NCI-H146 (cell line): ENCODE measurements around the gene NOTCH3.

ENCODE experiments used
- DNase-seq: peaks from one replicate; lab custom pipeline; 2025; lab: John Stamatoyannopoulos, UW

NOTCH3 gene

DNA sequence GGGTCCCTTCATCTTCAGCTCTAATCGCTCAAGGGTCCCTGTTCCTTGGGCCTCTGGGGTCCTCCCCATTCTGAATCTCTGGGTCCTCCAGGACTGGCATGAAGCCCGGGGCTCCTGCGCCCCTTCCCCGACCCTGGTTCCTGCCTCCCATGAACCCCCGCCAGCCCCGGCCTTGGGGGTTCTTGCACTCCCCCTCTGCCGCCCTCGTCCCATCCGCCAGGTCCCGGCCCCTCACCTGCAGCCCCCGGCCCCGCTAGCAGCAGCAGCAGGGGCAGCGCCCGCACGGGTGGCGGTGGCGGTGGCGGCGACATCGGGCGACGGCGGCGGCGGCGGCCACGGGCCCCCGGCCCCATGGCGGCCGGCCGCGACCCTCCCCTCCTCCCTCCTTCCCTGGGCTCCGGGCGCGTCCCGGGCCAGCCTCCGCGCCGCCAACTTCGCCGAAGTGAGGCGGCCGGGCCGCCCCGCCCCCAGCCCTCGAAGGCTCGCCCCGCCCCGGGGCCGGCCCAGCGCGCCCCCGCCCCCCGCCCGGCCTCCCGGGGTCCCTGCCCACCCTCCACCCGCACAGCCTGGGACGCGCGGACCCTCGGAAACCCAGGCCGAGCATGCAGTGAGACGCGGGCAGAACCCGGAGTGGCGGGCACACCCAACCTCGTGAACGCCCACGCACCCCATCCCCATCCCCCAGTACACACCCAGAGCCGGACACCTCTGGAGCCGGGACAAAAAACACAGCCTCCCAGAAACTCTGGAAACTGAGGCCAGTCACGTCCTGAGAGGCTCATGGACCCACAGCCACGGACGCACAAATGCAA, at the start of gene NOTCH3:
TSS of gene NOTCH3 (minus strand) at position 443 of the 812 bp plus-strand sequence. CDS start at position 353, 90 bp downstream.
- no peak for DNase-seq

DNA sequence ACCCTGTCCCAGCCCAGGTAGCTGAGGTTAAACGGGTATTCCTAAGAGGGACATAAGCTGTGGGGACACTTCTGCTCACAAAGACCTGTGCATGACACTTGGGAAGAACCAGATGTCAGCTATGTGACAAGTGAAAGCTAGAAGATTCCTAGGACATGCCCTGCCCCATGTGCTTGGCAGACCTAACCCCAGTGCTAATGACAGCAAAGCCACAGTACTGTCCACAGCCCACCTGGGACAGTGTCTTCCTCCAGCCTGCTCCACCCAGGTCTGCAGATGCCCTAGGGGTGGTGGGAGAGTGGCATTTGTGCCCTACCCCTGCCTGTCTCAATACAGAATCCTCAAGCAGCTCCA, 49.8 kb upstream of the NOTCH3 start:
- DNase-seq: no peak

GRCh38 chr19:15249972-15250639, 49.3 kb upstream of the NOTCH3 start:
- DNase-seq: no peak

DNA sequence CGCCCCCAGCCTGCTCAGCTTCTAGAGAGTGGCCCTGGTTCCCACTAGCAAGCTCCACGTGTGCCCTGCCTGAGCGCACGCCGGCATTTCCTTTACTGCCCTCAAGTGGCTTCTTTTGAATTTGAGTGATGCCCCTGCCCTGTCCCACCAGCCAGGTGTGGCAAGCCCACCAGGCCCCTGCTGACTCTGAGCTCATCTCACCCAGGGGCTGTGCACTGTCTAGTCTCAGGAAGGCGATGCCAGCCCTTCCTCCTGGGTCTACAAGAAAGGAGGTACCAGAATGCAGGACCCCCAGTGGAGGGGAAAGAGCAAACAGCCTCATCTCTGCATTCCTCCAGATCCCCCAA, 48.7 kb upstream of the NOTCH3 start:
- no peak for DNase-seq

- no peak for DNase-seq
Observed at GRCh38 chr19:15248648-15249527, 48.1 kb upstream of the NOTCH3 start.

DNA sequence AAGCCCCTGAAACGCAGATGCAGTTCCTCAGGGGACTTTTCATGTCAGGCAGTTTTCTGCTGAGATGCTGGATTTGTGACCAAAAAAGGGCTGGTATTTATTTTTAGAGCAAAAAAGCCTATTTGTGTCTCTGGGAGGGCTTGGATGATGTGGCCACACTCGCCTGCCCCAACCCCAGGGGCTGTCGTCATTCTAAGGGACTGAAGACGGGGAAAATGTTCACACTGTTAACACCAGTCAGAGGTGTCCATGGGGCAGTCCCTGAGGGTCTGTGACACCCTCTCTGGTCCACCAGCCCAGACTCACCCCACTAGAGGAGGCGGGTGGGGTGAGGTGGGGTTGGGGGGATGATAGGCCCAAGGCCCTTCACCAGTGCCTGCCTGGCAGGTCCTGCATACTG, 47.3 kb upstream of the NOTCH3 start:
- DNase-seq: no peak

GRCh38 chr19:15247107-15248014, 46.6 kb upstream of the NOTCH3 start:
- DNase-seq: no peak

DNA sequence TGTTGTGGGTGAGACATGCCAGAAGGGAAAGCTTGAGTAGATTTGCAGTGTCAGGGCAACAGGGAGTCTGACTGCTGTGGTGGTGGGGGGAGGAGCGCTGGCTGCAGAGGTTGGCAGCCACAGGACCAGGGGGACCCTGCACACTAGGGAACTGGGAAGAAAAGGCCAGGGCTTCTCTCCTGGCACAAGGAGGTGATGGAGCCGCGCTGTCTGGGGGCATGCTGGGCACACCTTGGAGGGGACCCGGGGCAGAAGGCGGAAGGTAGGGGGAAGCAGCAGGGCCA, 45.3 kb upstream of the NOTCH3 start:
- no peak for DNase-seq

- no peak for DNase-seq
Observed at GRCh38 chr19:15245370-15246197, 44.8 kb upstream of the NOTCH3 start.

- no peak for DNase-seq
Observed at GRCh38 chr19:15244808-15245207, 44.0 kb upstream of the NOTCH3 start.

DNA sequence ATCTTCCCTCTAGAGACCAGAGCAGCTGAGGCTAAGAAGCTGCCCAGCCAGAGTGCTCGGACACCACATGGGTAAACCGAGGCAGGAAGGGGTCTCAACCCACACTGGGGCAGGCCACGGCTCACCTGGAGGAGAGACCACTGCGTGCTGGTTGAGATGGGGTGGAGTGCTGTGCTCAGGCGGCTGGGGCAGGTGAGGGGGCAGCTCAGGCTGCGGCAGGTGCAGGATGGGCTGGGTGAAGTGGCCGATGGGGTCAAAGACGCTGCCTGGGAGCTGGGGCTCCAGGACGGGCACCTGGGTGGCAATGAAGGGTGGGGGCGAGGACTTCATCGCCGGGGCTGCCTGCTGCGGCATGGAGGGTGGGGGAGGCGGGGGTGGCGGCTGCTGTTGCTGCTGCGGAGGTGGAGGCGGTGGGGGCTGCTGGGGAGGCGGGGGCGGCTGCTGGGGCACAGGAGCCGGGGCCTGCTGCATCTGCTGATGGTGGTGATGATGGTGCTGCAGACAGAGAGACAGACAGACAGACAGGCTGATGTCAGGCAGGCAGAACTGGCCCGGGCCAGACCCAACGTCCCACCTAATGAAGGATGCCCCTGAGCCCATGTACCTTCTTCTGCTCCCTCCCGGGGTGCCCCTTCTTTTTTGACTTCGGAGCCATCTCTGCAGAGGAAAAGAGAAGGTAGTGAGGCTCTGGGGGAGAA, 43.5 kb upstream of the NOTCH3 start:
- DNase-seq: no peak

GRCh38 chr19:15243236-15243957, 42.6 kb upstream of the NOTCH3 start:
- DNase-seq: no peak

- no peak for DNase-seq
Observed at GRCh38 chr19:15241259-15241910, 40.6 kb upstream of the NOTCH3 start.

DNA sequence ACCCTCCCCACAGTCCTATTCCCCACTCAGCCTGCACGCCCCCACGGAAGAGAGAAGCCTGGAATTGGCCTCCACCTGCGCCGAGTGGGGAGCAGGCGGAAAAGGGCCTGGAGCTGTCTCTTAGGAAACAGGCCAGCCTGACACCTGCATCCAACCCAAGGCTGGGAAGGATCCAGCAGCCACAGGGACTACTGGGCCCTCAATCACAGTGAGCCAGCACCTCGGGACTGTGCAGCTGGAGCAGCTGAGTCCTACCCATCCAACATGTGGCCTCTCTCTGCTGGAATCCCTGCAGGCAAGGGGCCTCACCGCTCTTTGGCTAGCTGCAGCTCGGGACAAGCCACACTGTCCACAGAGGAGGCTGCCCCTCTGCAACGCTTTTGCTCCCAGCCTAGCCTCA, 39.7 kb upstream of the NOTCH3 start:
- no peak for DNase-seq

GRCh38 chr19:15239337-15239949, 38.6 kb upstream of the NOTCH3 start:
- DNase-seq: no peak

DNA sequence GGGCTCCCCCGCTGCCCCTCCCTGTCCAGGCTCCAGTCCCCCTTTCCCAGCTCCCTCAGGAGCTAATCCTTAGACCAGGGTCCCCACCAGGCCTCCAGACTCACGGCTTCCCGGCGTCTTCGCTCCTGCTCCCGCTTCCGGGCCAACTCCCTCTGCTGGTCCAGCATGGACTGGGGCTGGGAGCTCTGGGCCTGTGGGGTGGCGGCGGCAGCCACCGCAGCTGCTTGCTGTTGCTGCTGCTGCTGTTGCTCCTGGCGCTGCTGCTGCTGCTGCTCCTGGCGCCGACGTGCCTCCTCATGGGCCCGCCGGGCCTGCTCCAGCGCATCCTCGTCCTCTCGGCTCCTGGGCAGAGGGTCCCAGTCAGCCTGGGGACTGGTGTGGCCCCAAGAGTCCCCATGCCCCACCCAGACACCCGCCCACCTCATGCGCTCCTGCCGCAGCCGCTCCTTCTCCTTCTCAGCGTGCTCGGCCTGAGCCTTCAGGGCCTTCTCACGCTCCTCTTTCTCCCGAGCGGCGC, 37.9 kb upstream of the NOTCH3 start:
- DNase-seq: no peak

- no peak for DNase-seq
Observed at GRCh38 chr19:15237759-15238638, 37.2 kb upstream of the NOTCH3 start.
